A549 (cell line): ENCODE results near the gene OBP2A.

Experiments
- EP300 ChIP-seq, 2 experiments: fragments of >200 bp; sonication (Bioruptor Twin); formaldehyde crosslinking; IDR thresholded peaks; 2 replicates in 1 of 2; 3 replicates in 1 of 2; pipeline ENCODE4 v1.6.1; 2016 to 2017
- JUNB ChIP-seq: fragments of >200 bp; sonication (Bioruptor Twin); formaldehyde crosslinking; IDR thresholded peaks from 2 replicates; pipeline ENCODE4 v1.6.1; 2016
- POLR2A ChIP-seq: IDR thresholded peaks from 2 replicates; pipeline ENCODE4 v1.6.1; 2012; ENCODE audit warnings: mild to moderate bottlenecking, low read length
- SREBF2 ChIP-seq: fragments of 450-650 bp; IDR thresholded peaks from 2 replicates; pipeline ENCODE4 v1.6.1; 2014; ENCODE audit warnings: mild to moderate bottlenecking, moderate library complexity
- TF ChIP-seq, protein P1 (sequence below): fragments of >200 bp; sonication (Bioruptor Twin); formaldehyde crosslinking; IDR thresholded peaks from 3 replicates; pipeline ENCODE4 v1.5.1; 2016

DNA sequence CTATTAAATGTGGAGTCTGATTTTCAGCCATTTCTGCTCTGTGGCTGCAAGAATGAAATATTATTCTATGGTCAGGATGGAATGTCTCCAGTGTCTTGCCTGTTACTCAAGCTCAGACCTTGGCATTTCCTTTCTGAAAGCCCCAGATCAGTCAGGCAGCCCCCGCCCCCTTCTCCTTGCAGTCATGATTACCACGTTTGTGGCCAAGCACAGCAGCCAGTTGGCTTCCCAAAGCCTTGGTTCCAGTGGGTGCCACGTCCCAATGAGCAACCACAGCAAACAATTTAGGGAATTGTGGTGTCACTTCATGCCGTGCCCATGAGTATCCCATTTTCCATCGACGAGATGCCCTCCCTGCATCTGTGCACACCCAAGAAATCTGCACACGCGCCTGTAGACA, 9.7 kb upstream of the OBP2A start:
- TF ChIP-seq, protein P1, sequence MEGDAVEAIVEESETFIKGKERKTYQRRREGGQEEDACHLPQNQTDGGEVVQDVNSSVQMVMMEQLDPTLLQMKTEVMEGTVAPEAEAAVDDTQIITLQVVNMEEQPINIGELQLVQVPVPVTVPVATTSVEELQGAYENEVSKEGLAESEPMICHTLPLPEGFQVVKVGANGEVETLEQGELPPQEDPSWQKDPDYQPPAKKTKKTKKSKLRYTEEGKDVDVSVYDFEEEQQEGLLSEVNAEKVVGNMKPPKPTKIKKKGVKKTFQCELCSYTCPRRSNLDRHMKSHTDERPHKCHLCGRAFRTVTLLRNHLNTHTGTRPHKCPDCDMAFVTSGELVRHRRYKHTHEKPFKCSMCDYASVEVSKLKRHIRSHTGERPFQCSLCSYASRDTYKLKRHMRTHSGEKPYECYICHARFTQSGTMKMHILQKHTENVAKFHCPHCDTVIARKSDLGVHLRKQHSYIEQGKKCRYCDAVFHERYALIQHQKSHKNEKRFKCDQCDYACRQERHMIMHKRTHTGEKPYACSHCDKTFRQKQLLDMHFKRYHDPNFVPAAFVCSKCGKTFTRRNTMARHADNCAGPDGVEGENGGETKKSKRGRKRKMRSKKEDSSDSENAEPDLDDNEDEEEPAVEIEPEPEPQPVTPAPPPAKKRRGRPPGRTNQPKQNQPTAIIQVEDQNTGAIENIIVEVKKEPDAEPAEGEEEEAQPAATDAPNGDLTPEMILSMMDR, result no peak
- no peak for TF ChIP-seq POLR2A
- TF ChIP-seq SREBF2, result no peak
- no peak for TF ChIP-seq EP300 (IDR thresholded peaks at IDR 0.05)
- no peak for TF ChIP-seq JUNB
